Islet of Langerhans (tissue), 1 donor: ENCODE measurements around the gene FRK.
A peak's percentile ranks its signal among the peaks of the same experiment; 100 is the strongest.
"Not testable (repeated sequence)": the region's sequence is repeated elsewhere in the genome, so short reads cannot be mapped to it uniquely, and the experiment has no call there.

ENCODE experiments used
- FAIRE-seq: peaks from one replicate; lab custom pipeline; 2011; peaks lifted over from hg19 to GRCh38; lab: Jason Lieb, UNC

Gene FRK

GRCh38 chr6:116060572-116061283 lies at the start of gene FRK:
FRK (minus strand) TSS chr6:116060891; CDS start chr6:116060311, 580 bp downstream.
- FAIRE-seq: peak; percentile 97

GRCh38 chr6:116108836-116109235 lies 48.1 kb upstream of the FRK start:
- FAIRE-seq: no peak

GRCh38 chr6:116106146-116106545 lies 45.5 kb upstream of the FRK start:
- FAIRE-seq: no peak

- FAIRE-seq: no peak
These were observed 44.6 kb upstream of the FRK start for GRCh38 chr6:116105247-116105646.

GRCh38 chr6:116104636-116105035 lies 43.9 kb upstream of the FRK start:
- FAIRE-seq: no peak

GRCh38 chr6:116102873-116103272 lies 42.2 kb upstream of the FRK start:
- no peak for FAIRE-seq

- no peak for FAIRE-seq
These were observed 41.1 kb upstream of the FRK start for GRCh38 chr6:116101790-116102189.

GRCh38 chr6:116101302-116101718 lies 40.6 kb upstream of the FRK start:
- FAIRE-seq: no peak

GRCh38 chr6:116100419-116101301 lies 40.0 kb upstream of the FRK start, which contains the start of gene NT5DC1:
NT5DC1 (plus strand) TSS chr6:116100853; CDS start chr6:116100931, 78 bp downstream.
- no peak for FAIRE-seq

GRCh38 chr6:116099036-116099435 lies 38.3 kb upstream of the FRK start:
- no peak for FAIRE-seq

- peak; percentile 92 for FAIRE-seq
These were observed 36.5 kb upstream of the FRK start for GRCh38 chr6:116096979-116097816.

- FAIRE-seq: not testable (repeated sequence)
These were observed 35.5 kb upstream of the FRK start for GRCh38 chr6:116096048-116096759.

- no peak for FAIRE-seq
These were observed 33.4 kb upstream of the FRK start for GRCh38 chr6:116094041-116094440.

- FAIRE-seq: no peak
These were observed 29.6 kb upstream of the FRK start for GRCh38 chr6:116090251-116090650.

- no peak for FAIRE-seq
These were observed 28.3 kb upstream of the FRK start for GRCh38 chr6:116088946-116089345.

GRCh38 chr6:116087437-116088027 lies 26.8 kb upstream of the FRK start:
- FAIRE-seq: no peak

GRCh38 chr6:116084284-116084683 lies 23.6 kb upstream of the FRK start:
- no peak for FAIRE-seq

- FAIRE-seq: no peak
These were observed 22.4 kb upstream of the FRK start for GRCh38 chr6:116083052-116083451.

- no peak for FAIRE-seq
These were observed 18.3 kb upstream of the FRK start for GRCh38 chr6:116078945-116079344.

GRCh38 chr6:116078522-116078921 lies 17.8 kb upstream of the FRK start:
- FAIRE-seq: no peak

GRCh38 chr6:116074732-116075390 lies 14.2 kb upstream of the FRK start:
- no peak for FAIRE-seq
